Cardiac muscle cell (in vitro differentiated cells and primary cell): ENCODE measurements around the gene TDRD12. TPM values are rescaled to one million over a fixed set of nuclear protein-coding genes. Genes with fewer than 3 reads are reported as not detected.
"Not testable (repeated sequence)": the region's sequence is repeated elsewhere in the genome, so short reads cannot be mapped to it uniquely, and the experiment has no call there.

Source experiments
- DNase-seq, 2 donors: peaks; one replicate each; pipeline versions ENCODE4 v3.0.0 to v3.0.0-alpha.2; 2010 to 2017; ENCODE audit warnings: low read depth in 1 of 2, low spot score in 1 of 2
- H3K27ac ChIP-seq: fragments of 200-600 bp; sonication (generic); 2 replicates; pipeline ENCODE4 v1.5.1; 2016
- H3K27me3 ChIP-seq: fragments of 200-600 bp; sonication (generic); 2 replicates; pipeline ENCODE4 v1.6.0; 2016; ENCODE audit warnings: control low read depth
- H3K36me3 ChIP-seq: fragments of 200-600 bp; sonication (generic); 2 replicates; pipeline ENCODE4 v1.5.1; 2016; ENCODE audit warnings: control low read depth
- H3K4me1 ChIP-seq: fragments of 200-600 bp; sonication (generic); 2 replicates; pipeline ENCODE4 v1.8.1; 2017; ENCODE audit warnings: low read depth, mild to moderate bottlenecking, mixed run types
- H3K4me3 ChIP-seq: fragments of 200-600 bp; sonication (generic); 2 replicates; pipeline ENCODE4 v1.5.1; 2016; ENCODE audit warnings: mild to moderate bottlenecking
- H3K9me3 ChIP-seq: fragments of 200-600 bp; sonication (generic); 2 replicates; pipeline ENCODE4 v1.5.1; 2017; ENCODE audit warnings: low read depth, mild to moderate bottlenecking, control low read depth
- polyA plus RNA-seq: library from polyadenylated mRNA; unstranded; fragments of >200 nt; fragmentation: Nextera tagmentation; extraction: Ambion mirVana; gene quantifications from 2 replicates; pipeline ENCODE4 v1.2.1, GENCODE V29; 2016
- total RNA-seq: library from RNA; depleted of rRNA; stranded (reverse); fragments of >200 nt; gene quantifications from 2 replicates; pipeline ENCODE4 v1.2.3, GENCODE V29; 2016
- TF ChIP-seq, protein P1 (sequence below): IDR thresholded peaks from 2 replicates; pipeline ENCODE4 v1.5.1; 2012; ENCODE audit warnings: low read depth, mild to moderate bottlenecking, low read length

The TDRD12 gene
- total and polyA plus RNA-seq, 2 experiments from 2014 or later: 0.03 to 0.10 TPM

DNA sequence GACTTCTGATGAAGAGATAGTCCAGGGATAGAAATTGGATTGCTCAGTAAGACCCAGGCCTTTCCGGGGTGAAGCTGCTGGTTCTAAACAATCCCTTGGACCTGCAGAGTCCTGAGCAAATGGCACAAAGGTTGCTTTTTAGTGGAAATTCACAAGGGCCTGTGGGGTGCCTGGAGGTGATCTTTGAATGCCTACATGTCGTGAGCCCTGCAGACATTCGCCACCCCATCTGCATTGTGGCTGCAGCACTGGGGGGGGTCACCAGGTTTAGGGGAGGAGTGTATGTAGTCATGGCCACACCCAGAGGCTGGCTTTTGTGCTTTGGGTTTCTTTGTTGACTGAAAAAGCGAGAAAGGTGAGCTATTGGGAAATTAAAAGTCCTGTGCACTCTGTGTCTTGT, 108.6 kb downstream of the TDRD12 start:
- Histone ChIP-seq H3K27me3 (no peaks in the 10 kb centered on the region), H3K4me3 (no peak overlapping the region), H3K4me1 (peaks cover 4% of the 10 kb centered on the region), H3K9me3 (no peaks in the 10 kb centered on the region), H3K36me3 (no peaks in the 10 kb centered on the region), H3K27ac (no peak overlapping the region)
- DNase-seq: no peak
- TF ChIP-seq, protein P1, sequence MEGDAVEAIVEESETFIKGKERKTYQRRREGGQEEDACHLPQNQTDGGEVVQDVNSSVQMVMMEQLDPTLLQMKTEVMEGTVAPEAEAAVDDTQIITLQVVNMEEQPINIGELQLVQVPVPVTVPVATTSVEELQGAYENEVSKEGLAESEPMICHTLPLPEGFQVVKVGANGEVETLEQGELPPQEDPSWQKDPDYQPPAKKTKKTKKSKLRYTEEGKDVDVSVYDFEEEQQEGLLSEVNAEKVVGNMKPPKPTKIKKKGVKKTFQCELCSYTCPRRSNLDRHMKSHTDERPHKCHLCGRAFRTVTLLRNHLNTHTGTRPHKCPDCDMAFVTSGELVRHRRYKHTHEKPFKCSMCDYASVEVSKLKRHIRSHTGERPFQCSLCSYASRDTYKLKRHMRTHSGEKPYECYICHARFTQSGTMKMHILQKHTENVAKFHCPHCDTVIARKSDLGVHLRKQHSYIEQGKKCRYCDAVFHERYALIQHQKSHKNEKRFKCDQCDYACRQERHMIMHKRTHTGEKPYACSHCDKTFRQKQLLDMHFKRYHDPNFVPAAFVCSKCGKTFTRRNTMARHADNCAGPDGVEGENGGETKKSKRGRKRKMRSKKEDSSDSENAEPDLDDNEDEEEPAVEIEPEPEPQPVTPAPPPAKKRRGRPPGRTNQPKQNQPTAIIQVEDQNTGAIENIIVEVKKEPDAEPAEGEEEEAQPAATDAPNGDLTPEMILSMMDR: no peak

DNA sequence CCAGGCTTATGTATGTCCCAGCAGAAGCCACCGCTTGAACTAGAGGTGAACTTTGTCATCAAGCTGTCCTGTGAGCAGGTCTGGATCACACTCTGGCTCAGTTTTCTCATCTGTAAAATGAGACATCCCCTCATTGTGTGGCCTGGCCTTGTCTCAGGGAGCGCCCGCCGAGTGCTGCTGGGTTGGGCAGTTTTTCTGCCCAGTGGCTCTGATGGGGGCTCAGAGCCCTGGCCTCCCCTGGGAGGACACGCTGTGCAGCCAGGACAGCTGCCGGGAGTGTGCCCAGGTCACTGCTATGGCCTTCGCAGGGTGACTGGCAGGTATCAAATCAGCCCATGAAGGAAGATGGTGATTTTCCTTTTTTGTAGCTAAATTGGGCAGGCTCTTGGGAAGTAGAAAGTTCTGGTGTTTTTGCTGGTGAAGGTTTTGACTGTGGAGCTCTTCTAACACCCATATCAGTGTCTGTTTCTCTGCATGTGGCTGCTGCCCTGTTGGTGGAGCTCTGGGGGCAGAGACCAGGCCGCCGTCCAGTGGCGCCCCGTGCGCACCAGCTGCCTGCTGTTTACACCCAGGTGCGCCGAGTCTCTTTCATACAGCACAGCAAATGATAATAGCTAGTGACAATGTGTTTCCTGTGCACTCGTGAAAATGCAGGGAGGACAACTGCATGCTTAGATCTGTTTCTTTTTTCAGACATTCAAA, 109.2 kb downstream of the TDRD12 start:
- no peak overlapping the region for H3K27ac ChIP-seq
- peaks cover 4% of the 10 kb centered on the region for H3K4me1 ChIP-seq
- no peak for DNase-seq
- H3K36me3 ChIP-seq: no peaks in the 10 kb centered on the region
- no peaks in the 10 kb centered on the region for H3K9me3 ChIP-seq
- H3K4me3 ChIP-seq: no peak overlapping the region
- TF ChIP-seq, protein P1: no peak
- H3K27me3 ChIP-seq: no peaks in the 10 kb centered on the region

DNA sequence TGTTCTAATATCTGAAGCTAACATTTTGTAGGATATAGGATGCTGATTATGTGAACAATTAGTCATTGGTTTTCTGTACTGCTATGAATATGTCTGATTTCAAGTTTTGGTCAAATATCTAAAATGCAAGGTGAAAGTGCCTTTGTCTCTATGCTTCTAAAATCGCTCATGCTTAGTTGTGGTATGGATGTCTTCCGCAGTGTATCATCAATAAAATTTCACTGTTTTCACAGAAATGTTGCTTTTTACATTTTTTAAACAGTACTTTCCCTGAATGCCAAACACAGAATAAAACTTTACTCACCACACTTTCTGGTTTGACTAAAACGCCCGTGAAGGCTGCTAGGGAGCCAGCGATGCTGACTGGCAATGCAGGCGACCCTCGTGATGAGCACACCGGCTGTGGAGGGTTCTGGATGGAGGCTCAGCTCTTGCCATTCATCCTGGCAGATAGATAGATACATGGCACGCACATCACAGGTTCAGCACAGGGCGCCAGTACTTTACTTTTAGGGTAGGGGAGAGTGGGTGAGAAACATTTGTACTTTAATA, 109.9 kb downstream of the TDRD12 start:
- H3K27me3 ChIP-seq: no peaks in the 10 kb centered on the region
- no peak overlapping the region for H3K4me3 ChIP-seq
- no peak for DNase-seq
- H3K4me1 ChIP-seq: peaks cover 4% of the 10 kb centered on the region
- no peaks in the 10 kb centered on the region for H3K9me3 ChIP-seq
- no peak overlapping the region for H3K27ac ChIP-seq
- TF ChIP-seq, protein P1: no peak
- H3K36me3 ChIP-seq: no peaks in the 10 kb centered on the region

GRCh38 chr19:32830231-32831014, 110.9 kb downstream of the TDRD12 start:
- TF ChIP-seq, protein P1: no peak
- H3K27me3 ChIP-seq: no peaks in the 10 kb centered on the region
- no peaks in the 10 kb centered on the region for H3K4me1 ChIP-seq
- H3K4me3 ChIP-seq: no peak overlapping the region
- H3K36me3 ChIP-seq: no peaks in the 10 kb centered on the region
- DNase-seq: peak in 1 of 2 donors; percentile 17
- H3K9me3 ChIP-seq: no peaks in the 10 kb centered on the region
- H3K27ac ChIP-seq: no peak overlapping the region

DNA sequence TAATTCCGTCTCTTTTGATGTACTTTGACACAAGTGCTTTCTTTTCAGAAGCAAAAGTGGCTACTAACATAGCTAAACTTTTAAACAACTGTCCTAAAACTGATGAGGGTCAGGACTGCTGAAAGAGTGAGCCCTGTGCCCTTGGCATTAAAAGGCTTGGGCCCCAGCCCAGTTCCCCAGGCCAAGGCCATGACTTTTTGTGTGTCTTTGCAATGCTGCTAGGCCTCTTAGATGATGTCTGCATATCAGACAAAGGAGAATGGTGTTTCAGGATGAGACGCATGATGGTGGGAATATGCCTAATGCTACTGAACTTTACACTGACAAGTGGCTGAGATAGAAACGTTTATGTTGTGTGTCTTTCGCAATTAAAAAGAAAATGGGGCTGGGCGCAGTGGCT, 112.0 kb downstream of the TDRD12 start:
- Histone ChIP-seq H3K4me3 (no peak overlapping the region), H3K4me1 (no peaks in the 10 kb centered on the region), H3K36me3 (no peaks in the 10 kb centered on the region), H3K27me3 (no peaks in the 10 kb centered on the region), H3K27ac (no peak overlapping the region), H3K9me3 (no peaks in the 10 kb centered on the region)
- no peak for DNase-seq
- TF ChIP-seq, protein P1: no peak

- H3K4me1 ChIP-seq, H3K9me3 ChIP-seq, DNase-seq: not testable (repeated sequence)
Measured at GRCh38 chr19:32832094-32832493, 112.5 kb downstream of the TDRD12 start.

GRCh38 chr19:32832825-32833224, 113.3 kb downstream of the TDRD12 start:
- H3K9me3 ChIP-seq, H3K27me3 ChIP-seq, H3K27ac ChIP-seq, H3K4me3 ChIP-seq, DNase-seq, H3K36me3 ChIP-seq, H3K4me1 ChIP-seq: not testable (repeated sequence)

More at GRCh38 chr19:32832094-32832493, 112.5 kb downstream of the TDRD12 start:
- H3K27ac ChIP-seq, H3K36me3 ChIP-seq, H3K4me3 ChIP-seq, H3K27me3 ChIP-seq: not testable (repeated sequence)

GRCh38 chr19:32833388-32833787, 113.8 kb downstream of the TDRD12 start:
- not testable (repeated sequence) for H3K4me3 ChIP-seq, H3K27ac ChIP-seq, H3K36me3 ChIP-seq, H3K9me3 ChIP-seq, H3K27me3 ChIP-seq, H3K4me1 ChIP-seq, DNase-seq
